OCI-LY3 (cell line): ENCODE measurements around the gene MTA2.

ENCODE experiments used
- EZH2phosphoT487 ChIP-seq: fragments of 200-600 bp; shearing (Covaris generic); IDR thresholded peaks from 2 replicates; pipeline ENCODE4 v1.6.1; 2018; ENCODE audit warnings: antibody characterized with exemption, mixed run types, low read depth
- TF ChIP-seq, protein P1 (sequence below): fragments of 200-600, 300-600 bp; sonication (generic); IDR thresholded peaks from 2 replicates; pipeline ENCODE4 v1.5.1; 2014; ENCODE audit warnings: antibody characterized with exemption, low read length, low read depth

- TF ChIP-seq, protein P1, sequence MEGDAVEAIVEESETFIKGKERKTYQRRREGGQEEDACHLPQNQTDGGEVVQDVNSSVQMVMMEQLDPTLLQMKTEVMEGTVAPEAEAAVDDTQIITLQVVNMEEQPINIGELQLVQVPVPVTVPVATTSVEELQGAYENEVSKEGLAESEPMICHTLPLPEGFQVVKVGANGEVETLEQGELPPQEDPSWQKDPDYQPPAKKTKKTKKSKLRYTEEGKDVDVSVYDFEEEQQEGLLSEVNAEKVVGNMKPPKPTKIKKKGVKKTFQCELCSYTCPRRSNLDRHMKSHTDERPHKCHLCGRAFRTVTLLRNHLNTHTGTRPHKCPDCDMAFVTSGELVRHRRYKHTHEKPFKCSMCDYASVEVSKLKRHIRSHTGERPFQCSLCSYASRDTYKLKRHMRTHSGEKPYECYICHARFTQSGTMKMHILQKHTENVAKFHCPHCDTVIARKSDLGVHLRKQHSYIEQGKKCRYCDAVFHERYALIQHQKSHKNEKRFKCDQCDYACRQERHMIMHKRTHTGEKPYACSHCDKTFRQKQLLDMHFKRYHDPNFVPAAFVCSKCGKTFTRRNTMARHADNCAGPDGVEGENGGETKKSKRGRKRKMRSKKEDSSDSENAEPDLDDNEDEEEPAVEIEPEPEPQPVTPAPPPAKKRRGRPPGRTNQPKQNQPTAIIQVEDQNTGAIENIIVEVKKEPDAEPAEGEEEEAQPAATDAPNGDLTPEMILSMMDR, result no peak
- no peak for TF ChIP-seq EZH2phosphoT487
Observed at GRCh38 chr11:62610814-62611704, 9.4 kb upstream of the MTA2 start.
